Ovary (tissue), 3 donors: ENCODE data around the gene NAA10.

ENCODE experiments used
- CTCF ChIP-seq, 3 donors: fragments of 450-650 bp in 2 of 3; fragments of 200-600 bp in 1 of 3; IDR thresholded peaks; one replicate each; pipeline versions ENCODE4 v1.5.1 to v1.8.0; 2016 to 2022; ENCODE audit warnings: antibody characterized with exemption in 3 of 3, mild to moderate bottlenecking in 1 of 3
- EP300 ChIP-seq: sonication (generic); formaldehyde crosslinking; IDR thresholded peaks from one replicate; pipeline ENCODE4 v1.6.1; 2017; ENCODE audit warnings: antibody characterized with exemption
- POLR2A ChIP-seq: fragments of 450-650 bp; IDR thresholded peaks from one replicate; pipeline ENCODE4 v1.6.1; 2017; ENCODE audit warnings: antibody characterized with exemption, mild to moderate bottlenecking, moderate library complexity
- donor health status: DM: no; HTN: no; CAD: no.

- no peak for TF ChIP-seq CTCF (IDR thresholded peaks at IDR 0.05)
- no peak for TF ChIP-seq EP300
- no peak for TF ChIP-seq POLR2A
These were observed 36.9 kb downstream of the NAA10 start for GRCh38 chrX:153897899-153898298.
